HepG2 (cell line): Measurements from ENCODE around the gene VAMP8. TPM values are rescaled to one million over a fixed set of nuclear protein-coding genes. Genes with fewer than 3 reads are reported as not detected.

Source experiments
- BRD4 ChIP-seq: sonication (generic); formaldehyde crosslinking; IDR thresholded peaks from 2 replicates; pipeline ENCODE4 v1.4.0; 2020; ENCODE audit warnings: missing genetic modification reagents
- ETV5 ChIP-seq: IDR thresholded peaks from 2 replicates; pipeline ENCODE4 v1.6.1; 2018; ENCODE audit warnings: missing biosample characterization, missing genetic modification reagents, inconsistent platforms, borderline replicate concordance
- HOXA9 ChIP-seq: sonication (generic); formaldehyde crosslinking; IDR thresholded peaks from 2 replicates; pipeline ENCODE4 v1.8.1; 2022; ENCODE audit warnings: missing genetic modification reagents, mild to moderate bottlenecking, moderate library complexity, borderline replicate concordance
- KAT8 ChIP-seq: IDR thresholded peaks from 2 replicates; pipeline ENCODE4 v1.6.1; 2016; ENCODE audit warnings: missing genetic modification reagents, missing compliant biosample characterization
- KLF6 ChIP-seq: IDR thresholded peaks from 2 replicates; pipeline ENCODE4 v1.8.0; 2016; ENCODE audit warnings: missing biosample characterization, missing genetic modification reagents
- PAX8 ChIP-seq: sonication (generic); formaldehyde crosslinking; IDR thresholded peaks from 2 replicates; pipeline ENCODE4 v1.8.0; 2022; ENCODE audit warnings: mild to moderate bottlenecking, missing genetic modification reagents, borderline replicate concordance
- PLRG1 ChIP-seq: fragments of 450-650 bp; conservative IDR thresholded peaks from 2 replicates; pipeline ENCODE4 v1.6.1; 2016
- RAD51 ChIP-seq: fragments of 450-650 bp; IDR thresholded peaks from 2 replicates; pipeline ENCODE4 v1.6.1; 2016; ENCODE audit warnings: borderline replicate concordance
- STAT5B ChIP-seq: sonication (generic); formaldehyde crosslinking; IDR thresholded peaks from 2 replicates; pipeline ENCODE4 v1.4.0; 2020; ENCODE audit warnings: missing genetic modification reagents
- ZNF550 ChIP-seq: sonication (generic); formaldehyde crosslinking; IDR thresholded peaks from 2 replicates; pipeline ENCODE4 v1.4.0; 2020; ENCODE audit warnings: mild to moderate bottlenecking, missing genetic modification reagents, borderline replicate concordance
- ZNF670 ChIP-seq: sonication (generic); formaldehyde crosslinking; IDR thresholded peaks from 2 replicates; pipeline ENCODE4 v1.8.0; 2022; ENCODE audit warnings: mild to moderate bottlenecking, missing genetic modification reagents, borderline replicate concordance
- polyA plus RNA-seq, 8 experiments: library from polyadenylated mRNA; depleted of rRNA in 3 of 8; stranded (reverse) in 7 of 8; unstranded in 1 of 8; fragments of >200 nt; fragmentation: Illumina TruSeq in 4 of 8; extraction: Trizol in 4 of 8; gene quantifications; 2 replicates each; pipeline versions ENCODE4 v1.2.1 to v1.2.3, GENCODE V29; 2011 to 2016; ENCODE audit warnings: low read depth in 4 of 8, missing spikeins in 1 of 8, mixed read lengths in 1 of 8; ENCODE audit not compliant: insufficient read depth in 1 of 8
- total RNA-seq, 5 experiments: library from RNA; depleted of rRNA; stranded (reverse); fragments of >200 nt; fragmentation: Illumina TruSeq; extraction: Trizol; gene quantifications; 2 replicates each; pipeline ENCODE4 v1.2.3, GENCODE V29; 2016; ENCODE audit warnings: low read depth in 1 of 5
- TF ChIP-seq, protein P1 (sequence below): sonication (generic); formaldehyde crosslinking; IDR thresholded peaks from 2 replicates; pipeline ENCODE4 v1.4.0; 2020; ENCODE audit warnings: mild to moderate bottlenecking, missing genetic modification reagents
- TF ChIP-seq, protein P2 (sequence below): sonication (generic); formaldehyde crosslinking; IDR thresholded peaks from 2 replicates; pipeline ENCODE4 v1.5.0; 2020; ENCODE audit warnings: missing genetic modification reagents
- TF ChIP-seq, protein P3 (sequence below): sonication (generic); formaldehyde crosslinking; IDR thresholded peaks from 2 replicates; pipeline ENCODE4 v1.4.0; 2020; ENCODE audit warnings: missing genetic modification reagents, borderline replicate concordance
- TF ChIP-seq, protein P4 (sequence below): sonication (generic); formaldehyde crosslinking; IDR thresholded peaks from 2 replicates; pipeline ENCODE4 v1.8.0; 2022; ENCODE audit warnings: missing genetic modification reagents, mild to moderate bottlenecking, borderline replicate concordance

VAMP8 gene
- total and polyA plus RNA-seq, 2 of the 13 experiments (the other 11 are each of a cell fraction or from before 2014, with no cell fraction given) = 83.3 to 157 TPM

DNA sequence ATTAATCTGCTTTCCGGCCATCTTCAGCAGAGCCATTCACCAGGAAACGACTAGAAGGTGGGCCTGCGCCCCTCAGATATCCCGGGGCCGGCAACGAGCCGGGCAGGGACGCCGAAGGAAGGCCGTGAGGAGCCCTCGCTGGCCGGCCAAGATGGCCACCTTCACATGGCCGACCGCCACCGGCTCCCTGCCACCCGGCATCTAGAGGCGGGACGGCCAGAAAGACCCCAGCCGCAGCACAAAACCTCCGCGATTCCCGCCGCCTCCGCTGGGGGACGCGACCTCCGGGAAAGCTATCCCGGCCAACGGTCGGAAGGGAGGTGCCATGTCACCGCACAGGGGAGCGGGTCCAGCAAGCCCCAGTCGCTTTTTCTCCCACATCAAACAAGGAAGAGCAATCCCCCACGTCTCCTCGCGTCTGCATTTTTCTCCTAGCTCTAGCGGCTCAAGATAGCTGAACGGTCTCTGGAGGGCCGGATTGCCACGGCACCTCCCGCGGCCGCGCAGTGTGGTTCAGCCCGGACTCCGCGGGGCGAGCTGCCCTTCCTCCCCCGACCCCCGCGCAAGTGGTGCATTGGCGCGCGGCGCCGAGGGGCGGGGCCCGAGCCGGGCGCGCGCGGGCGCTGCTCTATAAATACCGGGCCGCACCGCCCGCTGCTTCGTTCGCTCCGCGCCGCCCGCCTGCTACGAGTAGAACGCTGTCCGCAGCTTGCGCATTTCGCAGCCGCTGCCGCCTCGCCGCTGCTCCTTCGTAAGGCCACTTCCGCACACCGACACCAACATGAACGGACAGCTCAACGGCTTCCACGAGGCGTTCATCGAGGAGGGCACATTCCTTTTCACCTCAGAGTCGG lies 38.7 kb upstream of the VAMP8 start, which contains the start of gene MAT2A (continued):
- TF ChIP-seq, protein P1, sequence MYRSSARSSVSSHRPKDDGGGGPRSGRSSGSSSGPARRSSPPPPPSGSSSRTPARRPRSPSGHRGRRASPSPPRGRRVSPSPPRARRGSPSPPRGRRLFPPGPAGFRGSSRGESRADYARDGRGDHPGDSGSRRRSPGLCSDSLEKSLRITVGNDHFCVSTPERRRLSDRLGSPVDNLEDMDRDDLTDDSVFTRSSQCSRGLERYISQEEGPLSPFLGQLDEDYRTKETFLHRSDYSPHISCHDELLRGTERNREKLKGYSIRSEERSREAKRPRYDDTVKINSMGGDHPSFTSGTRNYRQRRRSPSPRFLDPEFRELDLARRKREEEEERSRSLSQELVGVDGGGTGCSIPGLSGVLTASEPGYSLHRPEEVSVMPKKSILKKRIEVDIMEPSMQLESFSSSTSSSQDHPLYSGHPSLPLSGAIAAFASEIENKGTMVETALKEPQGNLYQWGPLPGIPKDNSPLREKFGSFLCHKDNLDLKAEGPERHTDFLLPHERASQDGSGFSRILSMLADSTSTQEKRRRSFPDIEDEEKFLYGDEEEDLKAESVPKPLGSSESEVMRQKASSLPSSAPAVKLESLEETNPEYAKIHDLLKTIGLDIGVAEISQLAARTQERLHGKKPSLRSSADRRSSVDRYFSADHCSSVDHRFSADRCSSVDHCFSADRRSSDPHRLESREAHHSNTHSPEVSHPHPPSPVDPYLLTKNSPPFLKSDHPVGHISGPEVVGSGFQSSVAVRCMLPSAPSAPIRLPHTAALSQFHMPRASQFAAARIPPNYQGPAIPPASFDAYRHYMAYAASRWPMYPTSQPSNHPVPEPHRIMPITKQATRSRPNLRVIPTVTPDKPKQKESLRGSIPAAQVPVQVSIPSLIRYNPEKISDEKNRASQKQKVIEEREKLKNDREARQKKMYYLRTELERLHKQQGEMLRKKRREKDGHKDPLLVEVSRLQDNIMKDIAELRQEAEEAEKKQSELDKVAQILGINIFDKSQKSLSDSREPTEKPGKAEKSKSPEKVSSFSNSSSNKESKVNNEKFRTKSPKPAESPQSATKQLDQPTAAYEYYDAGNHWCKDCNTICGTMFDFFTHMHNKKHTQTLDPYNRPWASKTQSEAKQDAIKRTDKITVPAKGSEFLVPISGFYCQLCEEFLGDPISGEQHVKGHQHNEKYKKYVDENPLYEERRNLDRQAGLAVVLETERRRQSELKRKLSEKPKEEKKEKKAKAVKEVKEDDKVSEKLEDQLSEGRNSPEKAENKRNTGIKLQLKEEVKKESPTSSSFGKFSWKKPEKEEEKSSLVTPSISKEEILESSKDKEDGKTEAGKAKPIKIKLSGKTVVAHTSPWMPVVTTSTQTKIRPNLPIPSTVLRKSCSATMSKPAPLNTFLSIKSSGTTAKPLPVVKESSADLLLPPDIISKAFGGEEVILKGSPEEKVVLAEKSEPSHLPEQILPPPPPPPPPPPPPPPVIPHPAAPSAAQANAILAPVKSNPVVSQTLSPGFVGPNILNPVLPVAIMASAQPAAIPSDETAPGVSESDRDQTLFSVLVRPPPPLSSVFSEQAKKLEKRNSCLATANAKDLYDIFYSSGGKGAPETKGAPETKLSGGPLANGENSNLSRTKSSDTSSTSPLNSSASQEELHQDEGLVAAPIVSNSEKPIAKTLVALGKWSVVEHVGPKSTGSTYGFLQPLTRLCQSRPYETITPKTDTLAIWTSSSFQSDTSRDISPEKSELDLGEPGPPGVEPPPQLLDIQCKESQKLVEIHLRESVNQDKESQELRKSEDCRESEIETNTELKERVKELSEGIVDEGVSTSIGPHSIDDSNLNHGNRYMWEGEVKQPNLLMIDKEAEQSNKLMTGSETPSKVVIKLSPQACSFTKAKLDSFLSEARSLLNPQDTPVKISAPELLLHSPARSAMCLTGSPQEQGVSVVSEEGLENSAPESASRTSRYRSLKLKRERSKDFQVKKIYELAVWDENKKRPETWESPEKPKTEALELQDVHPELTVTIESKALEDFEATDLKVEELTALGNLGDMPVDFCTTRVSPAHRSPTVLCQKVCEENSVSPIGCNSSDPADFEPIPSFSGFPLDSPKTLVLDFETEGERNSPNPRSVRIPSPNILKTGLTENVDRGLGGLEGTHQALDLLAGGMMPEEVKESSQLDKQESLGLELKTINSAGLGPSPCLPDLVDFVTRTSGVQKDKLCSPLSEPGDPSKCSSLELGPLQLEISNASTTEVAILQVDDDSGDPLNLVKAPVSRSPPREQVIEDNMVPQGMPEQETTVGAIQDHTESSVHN (CRISPR knock-in tag) = peak; percentile 17; the same call in 1 of the 2 replicates
- TF ChIP-seq, protein P2, sequence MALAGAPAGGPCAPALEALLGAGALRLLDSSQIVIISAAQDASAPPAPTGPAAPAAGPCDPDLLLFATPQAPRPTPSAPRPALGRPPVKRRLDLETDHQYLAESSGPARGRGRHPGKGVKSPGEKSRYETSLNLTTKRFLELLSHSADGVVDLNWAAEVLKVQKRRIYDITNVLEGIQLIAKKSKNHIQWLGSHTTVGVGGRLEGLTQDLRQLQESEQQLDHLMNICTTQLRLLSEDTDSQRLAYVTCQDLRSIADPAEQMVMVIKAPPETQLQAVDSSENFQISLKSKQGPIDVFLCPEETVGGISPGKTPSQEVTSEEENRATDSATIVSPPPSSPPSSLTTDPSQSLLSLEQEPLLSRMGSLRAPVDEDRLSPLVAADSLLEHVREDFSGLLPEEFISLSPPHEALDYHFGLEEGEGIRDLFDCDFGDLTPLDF (CRISPR knock-in tag) = peak; percentile 96
- TF ChIP-seq, protein P3, sequence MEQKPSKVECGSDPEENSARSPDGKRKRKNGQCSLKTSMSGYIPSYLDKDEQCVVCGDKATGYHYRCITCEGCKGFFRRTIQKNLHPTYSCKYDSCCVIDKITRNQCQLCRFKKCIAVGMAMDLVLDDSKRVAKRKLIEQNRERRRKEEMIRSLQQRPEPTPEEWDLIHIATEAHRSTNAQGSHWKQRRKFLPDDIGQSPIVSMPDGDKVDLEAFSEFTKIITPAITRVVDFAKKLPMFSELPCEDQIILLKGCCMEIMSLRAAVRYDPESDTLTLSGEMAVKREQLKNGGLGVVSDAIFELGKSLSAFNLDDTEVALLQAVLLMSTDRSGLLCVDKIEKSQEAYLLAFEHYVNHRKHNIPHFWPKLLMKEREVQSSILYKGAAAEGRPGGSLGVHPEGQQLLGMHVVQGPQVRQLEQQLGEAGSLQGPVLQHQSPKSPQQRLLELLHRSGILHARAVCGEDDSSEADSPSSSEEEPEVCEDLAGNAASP = peak; percentile 71
- TF ChIP-seq RAD51 (no peak), PAX8 (peak; percentile 90), KAT8 (CRISPR knock-in tag) (peak; percentile 76), ZNF670 (CRISPR knock-in tag) (peak; percentile 78), STAT5B (peak; percentile 90; the same call in 1 of the 2 replicates), BRD4 (CRISPR knock-in tag) (peak; percentile 97), ZNF550 (CRISPR knock-in tag) (0 out of 2 replicates have a peak, but pooled peaks have one; percentile 49), KLF6 (CRISPR knock-in tag) (peak; percentile 69; the same call in 1 of the 2 replicates), HOXA9 (peak; percentile 96), PLRG1 (no peak), ETV5 (CRISPR knock-in tag) (peak; percentile 78)
- TF ChIP-seq, protein P4, sequence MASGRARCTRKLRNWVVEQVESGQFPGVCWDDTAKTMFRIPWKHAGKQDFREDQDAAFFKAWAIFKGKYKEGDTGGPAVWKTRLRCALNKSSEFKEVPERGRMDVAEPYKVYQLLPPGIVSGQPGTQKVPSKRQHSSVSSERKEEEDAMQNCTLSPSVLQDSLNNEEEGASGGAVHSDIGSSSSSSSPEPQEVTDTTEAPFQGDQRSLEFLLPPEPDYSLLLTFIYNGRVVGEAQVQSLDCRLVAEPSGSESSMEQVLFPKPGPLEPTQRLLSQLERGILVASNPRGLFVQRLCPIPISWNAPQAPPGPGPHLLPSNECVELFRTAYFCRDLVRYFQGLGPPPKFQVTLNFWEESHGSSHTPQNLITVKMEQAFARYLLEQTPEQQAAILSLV (CRISPR knock-in tag) = peak; percentile 0
